PFSK-1 (cell line): ENCODE data around the gene S100A7.

ENCODE experiments used
- FOXP2 ChIP-seq: optimal IDR thresholded peaks from 2 replicates; pipeline ENCODE3; 2011; ENCODE audit warnings: borderline replicate concordance, control low read depth, inconsistent platforms; ENCODE audit not compliant: insufficient read depth; ENCODE audit errors: extremely low read length, extremely low read depth
- POLR2AphosphoS5 ChIP-seq: IDR thresholded peaks from 2 replicates; pipeline ENCODE4 v1.6.1; 2012; ENCODE audit warnings: low read depth, mild to moderate bottlenecking, control low read depth, low read length, moderate library complexity
- SIN3A ChIP-seq: IDR thresholded peaks from 2 replicates; pipeline ENCODE4 v1.6.1; 2012; ENCODE audit warnings: mild to moderate bottlenecking, low read length, moderate library complexity, borderline replicate concordance; ENCODE audit not compliant: insufficient read depth
- TAF1 ChIP-seq: IDR thresholded peaks from 2 replicates; pipeline ENCODE4 v1.6.1; 2012; ENCODE audit warnings: low read length, control low read depth, borderline replicate concordance; ENCODE audit not compliant: insufficient read depth
- TF ChIP-seq, protein P1 (sequence below), 2 experiments: IDR thresholded peaks; 2 replicates each; pipeline versions ENCODE4 v1.6.1 to v1.8.0; 2011 to 2012; ENCODE audit warnings: low read depth in 2 of 2, low read length in 2 of 2, control low read depth in 1 of 2, inconsistent platforms in 1 of 2, mild to moderate bottlenecking in 1 of 2, moderate library complexity in 1 of 2; ENCODE audit not compliant: insufficient read depth in 1 of 2

The S100A7 gene

DNA sequence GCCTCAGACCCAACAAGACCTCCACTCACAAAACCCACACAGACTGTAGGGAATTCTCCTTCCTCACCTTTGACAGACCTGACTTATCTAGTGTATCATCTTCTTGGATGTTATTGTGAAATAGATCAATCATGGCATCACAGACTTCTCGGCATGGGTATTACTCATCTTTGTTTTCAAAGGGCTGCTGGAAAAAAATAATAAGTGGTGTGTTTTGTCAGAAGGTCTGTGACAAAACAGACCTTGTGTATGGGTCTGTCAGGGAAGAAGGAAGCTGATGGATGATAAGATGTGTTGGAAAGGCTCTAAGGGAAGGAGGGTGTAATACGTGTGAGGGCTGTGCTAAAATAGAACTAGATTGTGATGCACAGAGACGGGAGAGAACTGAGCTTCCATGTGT lies 13.9 kb upstream of the S100A7 start:
- TF ChIP-seq FOXP2 (no peak), TAF1 (no peak), POLR2AphosphoS5 (no peak), SIN3A (no peak)
- TF ChIP-seq, protein P1, sequence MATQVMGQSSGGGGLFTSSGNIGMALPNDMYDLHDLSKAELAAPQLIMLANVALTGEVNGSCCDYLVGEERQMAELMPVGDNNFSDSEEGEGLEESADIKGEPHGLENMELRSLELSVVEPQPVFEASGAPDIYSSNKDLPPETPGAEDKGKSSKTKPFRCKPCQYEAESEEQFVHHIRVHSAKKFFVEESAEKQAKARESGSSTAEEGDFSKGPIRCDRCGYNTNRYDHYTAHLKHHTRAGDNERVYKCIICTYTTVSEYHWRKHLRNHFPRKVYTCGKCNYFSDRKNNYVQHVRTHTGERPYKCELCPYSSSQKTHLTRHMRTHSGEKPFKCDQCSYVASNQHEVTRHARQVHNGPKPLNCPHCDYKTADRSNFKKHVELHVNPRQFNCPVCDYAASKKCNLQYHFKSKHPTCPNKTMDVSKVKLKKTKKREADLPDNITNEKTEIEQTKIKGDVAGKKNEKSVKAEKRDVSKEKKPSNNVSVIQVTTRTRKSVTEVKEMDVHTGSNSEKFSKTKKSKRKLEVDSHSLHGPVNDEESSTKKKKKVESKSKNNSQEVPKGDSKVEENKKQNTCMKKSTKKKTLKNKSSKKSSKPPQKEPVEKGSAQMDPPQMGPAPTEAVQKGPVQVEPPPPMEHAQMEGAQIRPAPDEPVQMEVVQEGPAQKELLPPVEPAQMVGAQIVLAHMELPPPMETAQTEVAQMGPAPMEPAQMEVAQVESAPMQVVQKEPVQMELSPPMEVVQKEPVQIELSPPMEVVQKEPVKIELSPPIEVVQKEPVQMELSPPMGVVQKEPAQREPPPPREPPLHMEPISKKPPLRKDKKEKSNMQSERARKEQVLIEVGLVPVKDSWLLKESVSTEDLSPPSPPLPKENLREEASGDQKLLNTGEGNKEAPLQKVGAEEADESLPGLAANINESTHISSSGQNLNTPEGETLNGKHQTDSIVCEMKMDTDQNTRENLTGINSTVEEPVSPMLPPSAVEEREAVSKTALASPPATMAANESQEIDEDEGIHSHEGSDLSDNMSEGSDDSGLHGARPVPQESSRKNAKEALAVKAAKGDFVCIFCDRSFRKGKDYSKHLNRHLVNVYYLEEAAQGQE (IDR thresholded peaks at IDR 0.05; ENCODE audit: insufficient read depth in 1 of 2, low read depth in 2 of 2, low read length in 2 of 2): no peak

DNA sequence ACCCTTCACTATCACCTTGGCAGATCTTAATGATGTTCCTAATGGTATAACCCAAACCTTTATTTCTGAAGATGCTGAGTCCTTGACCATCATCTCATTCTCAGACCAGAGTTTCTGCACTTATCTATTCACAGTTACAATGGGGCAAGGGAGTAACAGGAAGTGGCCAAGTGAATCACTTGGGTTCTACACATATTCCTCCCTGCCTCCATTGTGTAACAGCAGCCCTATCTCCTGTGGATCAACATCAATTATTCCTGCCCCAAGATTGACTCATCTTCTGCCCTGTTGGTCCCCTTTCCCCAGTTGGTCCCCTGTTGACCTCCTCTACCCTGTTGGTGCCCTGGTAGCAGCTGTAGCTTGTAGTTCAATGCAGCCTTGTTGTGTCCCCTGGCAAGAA lies 10.3 kb upstream of the S100A7 start:
- TF ChIP-seq TAF1 (no peak), SIN3A (no peak), FOXP2 (no peak), POLR2AphosphoS5 (no peak)
- TF ChIP-seq, protein P1 (IDR thresholded peaks at IDR 0.05; ENCODE audit: insufficient read depth in 1 of 2, low read depth in 2 of 2, low read length in 2 of 2): no peak

DNA sequence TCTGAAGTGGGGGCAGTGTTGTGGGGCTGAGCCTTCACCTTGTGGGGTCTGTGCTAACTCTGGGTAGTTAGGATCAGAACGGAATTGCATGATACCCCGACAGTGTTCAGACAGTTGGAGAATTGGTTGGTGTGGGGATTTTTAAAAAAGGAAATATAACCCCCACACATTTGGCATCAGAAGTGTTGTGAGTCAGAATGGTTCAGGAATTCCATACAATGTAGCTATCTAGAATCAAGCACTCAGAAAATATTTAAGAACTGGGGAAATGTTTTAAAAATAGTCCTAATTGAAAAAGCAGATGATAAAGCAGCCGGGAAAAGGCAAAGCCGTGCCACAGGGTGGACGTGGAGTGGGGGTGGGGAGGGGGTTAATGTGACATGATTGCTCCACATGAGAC lies 6.5 kb upstream of the S100A7 start:
- TF ChIP-seq TAF1: no peak
- TF ChIP-seq, protein P1 (IDR thresholded peaks at IDR 0.05; ENCODE audit: insufficient read depth in 1 of 2, low read depth in 2 of 2, low read length in 2 of 2): no peak
- TF ChIP-seq FOXP2: no peak
- TF ChIP-seq SIN3A: no peak
- no peak for TF ChIP-seq POLR2AphosphoS5

DNA sequence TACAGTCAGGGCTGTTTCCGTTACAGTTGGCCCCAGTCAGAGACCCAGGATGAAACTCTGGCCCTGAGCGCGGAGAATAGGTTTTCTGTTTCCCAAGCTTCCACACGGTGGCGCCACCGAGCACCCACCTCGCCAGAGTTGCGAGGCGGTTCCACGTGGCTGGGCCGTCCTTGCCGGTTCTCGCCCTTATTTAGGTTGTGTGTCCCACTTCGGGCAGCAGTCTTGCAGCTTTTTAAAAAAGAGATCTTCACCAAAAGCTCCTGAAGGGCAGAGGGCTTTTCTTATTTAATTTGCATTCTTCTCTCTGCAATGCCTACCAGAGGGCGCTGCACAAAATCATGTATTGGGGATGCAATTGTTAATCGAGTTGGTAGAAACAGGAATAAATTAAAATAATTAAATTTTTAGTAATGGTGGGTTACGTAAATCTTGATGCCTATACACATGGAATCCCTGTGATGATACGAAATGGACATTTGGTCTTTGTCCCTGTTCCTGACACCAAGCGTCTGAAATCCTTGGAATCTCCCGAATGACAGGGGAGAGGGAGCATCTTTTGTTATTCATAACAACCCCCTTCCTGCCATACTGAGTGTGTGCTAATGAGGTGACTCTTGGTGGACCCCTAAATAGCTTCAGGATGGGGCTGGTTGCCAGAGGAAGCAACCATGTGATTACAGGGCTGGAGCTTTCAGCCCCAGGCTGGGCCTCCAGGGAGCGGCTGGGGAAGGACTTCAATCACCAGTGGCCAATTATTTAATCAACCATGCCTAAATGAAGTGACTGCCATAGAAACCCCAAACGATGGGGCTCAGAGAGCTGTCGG lies 5.6 kb upstream of the S100A7 start:
- TF ChIP-seq, protein P1 (IDR thresholded peaks at IDR 0.05; ENCODE audit: insufficient read depth in 1 of 2, low read depth in 2 of 2, low read length in 2 of 2): no peak
- TF ChIP-seq FOXP2: no peak
- no peak for TF ChIP-seq TAF1
- TF ChIP-seq SIN3A: no peak
- no peak for TF ChIP-seq POLR2AphosphoS5
